Measurements from ENCODE around the gene OR10H2. TPM values are rescaled to one million over a fixed set of nuclear protein-coding genes. Genes with fewer than 3 reads are reported as not detected.

The OR10H2 gene
- total RNA-seq, 1 donor from 2014 or later, result not detected

DNA sequence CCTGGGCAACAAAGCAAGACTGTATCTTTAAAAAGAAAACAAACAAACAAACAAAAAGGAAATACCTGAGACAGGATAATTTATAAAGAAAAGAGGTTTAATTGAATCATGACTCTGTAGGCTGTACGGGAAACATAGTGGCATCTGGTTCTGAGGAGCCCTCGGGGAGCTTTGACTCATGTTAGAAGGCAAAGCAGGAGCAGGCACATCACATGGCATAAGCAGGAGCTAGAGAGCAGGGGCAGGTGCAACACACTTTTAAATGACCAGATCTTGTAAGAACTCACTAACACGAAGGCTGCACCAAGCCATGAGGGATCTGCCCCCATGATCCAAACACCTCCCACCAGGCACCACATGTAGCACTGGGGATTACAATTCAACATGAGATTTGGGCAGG lies 13.2 kb upstream of the OR10H2 start:
- H3K4me2 ChIP-seq (ENCODE audit: low read length), result no peak overlapping the region
- H3K9me3 ChIP-seq (ENCODE audit: insufficient read depth, low read depth, low read length), result peaks cover 3% of the 10 kb centered on the region
- no peak overlapping the region for H3K4me3 ChIP-seq (ENCODE audit: insufficient read depth, low read depth, low read length)
- FAIRE-seq (no peak), DNase-seq (ENCODE audit: low read depth) (no peak)
- Mint-ChIP-seq H3K36me3 (ENCODE audit: low read depth, unreplicated experiment) (no peaks in the 10 kb centered on the region), H3K27ac (ENCODE audit: unreplicated experiment) (no peak overlapping the region), H3K9me3 (ENCODE audit: unreplicated experiment) (peaks cover 8% of the 10 kb centered on the region), H3K4me1 (ENCODE audit: low read depth, unreplicated experiment) (no peaks in the 10 kb centered on the region), H3K27me3 (ENCODE audit: low read depth, unreplicated experiment) (no peaks in the 10 kb centered on the region), H3K4me3 (ENCODE audit: unreplicated experiment) (no peak overlapping the region)
- H3K27me3 ChIP-seq (ENCODE audit: insufficient read depth, low read length), result no peaks in the 10 kb centered on the region
- H4K20me1 ChIP-seq (ENCODE audit: insufficient read depth, low read length), result no peaks in the 10 kb centered on the region
- H3K27ac ChIP-seq (ENCODE audit: low read depth, low read length), result no peak overlapping the region
- no peak overlapping the region for H3K9ac ChIP-seq (ENCODE audit: low read length)
- TF ChIP-seq EZH2 (IDR thresholded peaks at IDR 0.05; ENCODE audit: insufficient read depth, low read length), result no peak
- TF ChIP-seq, protein P1, sequence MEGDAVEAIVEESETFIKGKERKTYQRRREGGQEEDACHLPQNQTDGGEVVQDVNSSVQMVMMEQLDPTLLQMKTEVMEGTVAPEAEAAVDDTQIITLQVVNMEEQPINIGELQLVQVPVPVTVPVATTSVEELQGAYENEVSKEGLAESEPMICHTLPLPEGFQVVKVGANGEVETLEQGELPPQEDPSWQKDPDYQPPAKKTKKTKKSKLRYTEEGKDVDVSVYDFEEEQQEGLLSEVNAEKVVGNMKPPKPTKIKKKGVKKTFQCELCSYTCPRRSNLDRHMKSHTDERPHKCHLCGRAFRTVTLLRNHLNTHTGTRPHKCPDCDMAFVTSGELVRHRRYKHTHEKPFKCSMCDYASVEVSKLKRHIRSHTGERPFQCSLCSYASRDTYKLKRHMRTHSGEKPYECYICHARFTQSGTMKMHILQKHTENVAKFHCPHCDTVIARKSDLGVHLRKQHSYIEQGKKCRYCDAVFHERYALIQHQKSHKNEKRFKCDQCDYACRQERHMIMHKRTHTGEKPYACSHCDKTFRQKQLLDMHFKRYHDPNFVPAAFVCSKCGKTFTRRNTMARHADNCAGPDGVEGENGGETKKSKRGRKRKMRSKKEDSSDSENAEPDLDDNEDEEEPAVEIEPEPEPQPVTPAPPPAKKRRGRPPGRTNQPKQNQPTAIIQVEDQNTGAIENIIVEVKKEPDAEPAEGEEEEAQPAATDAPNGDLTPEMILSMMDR (IDR thresholded peaks at IDR 0.05; ENCODE audit: insufficient read depth, low read depth, low read length), result no peak
- no peak overlapping the region for H2AFZ ChIP-seq (ENCODE audit: low read depth, low read length)
- H3K4me1 ChIP-seq (ENCODE audit: insufficient read depth, low read length), result no peaks in the 10 kb centered on the region
- no peaks in the 10 kb centered on the region for H3K36me3 ChIP-seq (ENCODE audit: insufficient read depth, low read length)
- no peaks in the 10 kb centered on the region for H3K79me2 ChIP-seq (ENCODE audit: insufficient read depth, low read length)

- H3K9me3 ChIP-seq (ENCODE audit: insufficient read depth, low read depth, low read length), result peaks cover 3% of the 10 kb centered on the region
- peaks cover 5% of the 10 kb centered on the region for H3K9me3 Mint-ChIP-seq (ENCODE audit: unreplicated experiment)
- H3K4me3 Mint-ChIP-seq (ENCODE audit: unreplicated experiment), result no peak overlapping the region
These were observed 12.2 kb upstream of the OR10H2 start for GRCh38 chr19:15715642-15716041.

GRCh38 chr19:15717809-15718208 lies 10.0 kb upstream of the OR10H2 start:
- H3K27me3 ChIP-seq (ENCODE audit: insufficient read depth, low read length), result no peaks in the 10 kb centered on the region
- no peak overlapping the region for H3K9ac ChIP-seq (ENCODE audit: low read length)
- Mint-ChIP-seq H3K4me3 (ENCODE audit: unreplicated experiment) (no peak overlapping the region), H3K9me3 (ENCODE audit: unreplicated experiment) (peaks cover 5% of the 10 kb centered on the region), H3K36me3 (ENCODE audit: low read depth, unreplicated experiment) (no peaks in the 10 kb centered on the region), H3K4me1 (ENCODE audit: low read depth, unreplicated experiment) (no peaks in the 10 kb centered on the region), H3K27ac (ENCODE audit: unreplicated experiment) (no peak overlapping the region), H3K27me3 (ENCODE audit: low read depth, unreplicated experiment) (no peaks in the 10 kb centered on the region)
- no peak overlapping the region for H3K4me2 ChIP-seq (ENCODE audit: low read length)
- DNase-seq (ENCODE audit: low read depth) (no peak), FAIRE-seq (no peak)
- H3K36me3 ChIP-seq (ENCODE audit: insufficient read depth, low read length), result no peaks in the 10 kb centered on the region
- H3K4me3 ChIP-seq (ENCODE audit: insufficient read depth, low read depth, low read length), result no peak overlapping the region
- H3K9me3 ChIP-seq (ENCODE audit: insufficient read depth, low read depth, low read length), result peaks cover 3% of the 10 kb centered on the region
- H3K27ac ChIP-seq (ENCODE audit: low read depth, low read length), result no peak overlapping the region
- H4K20me1 ChIP-seq (ENCODE audit: insufficient read depth, low read length), result no peaks in the 10 kb centered on the region
- H3K79me2 ChIP-seq (ENCODE audit: insufficient read depth, low read length), result no peaks in the 10 kb centered on the region
- TF ChIP-seq, protein P1 (IDR thresholded peaks at IDR 0.05; ENCODE audit: insufficient read depth, low read depth, low read length), result no peak
- TF ChIP-seq EZH2 (IDR thresholded peaks at IDR 0.05; ENCODE audit: insufficient read depth, low read length), result no peak
- H3K4me1 ChIP-seq (ENCODE audit: insufficient read depth, low read length), result no peaks in the 10 kb centered on the region
- no peak overlapping the region for H2AFZ ChIP-seq (ENCODE audit: low read depth, low read length)

More at GRCh38 chr19:15715642-15716041, 12.2 kb upstream of the OR10H2 start:
- H3K27me3 Mint-ChIP-seq (ENCODE audit: low read depth, unreplicated experiment), result no peaks in the 10 kb centered on the region
- Histone ChIP-seq H4K20me1 (ENCODE audit: insufficient read depth, low read length) (no peaks in the 10 kb centered on the region), H3K9ac (ENCODE audit: low read length) (no peak overlapping the region), H3K36me3 (ENCODE audit: insufficient read depth, low read length) (no peaks in the 10 kb centered on the region), H3K4me1 (ENCODE audit: insufficient read depth, low read length) (no peaks in the 10 kb centered on the region), H3K27ac (ENCODE audit: low read depth, low read length) (no peak overlapping the region), H3K79me2 (ENCODE audit: insufficient read depth, low read length) (no peaks in the 10 kb centered on the region), H3K4me3 (ENCODE audit: insufficient read depth, low read depth, low read length) (no peak overlapping the region), H2AFZ (ENCODE audit: low read depth, low read length) (no peak overlapping the region), H3K27me3 (ENCODE audit: insufficient read depth, low read length) (no peaks in the 10 kb centered on the region), H3K4me2 (ENCODE audit: low read length) (no peak overlapping the region)
- H3K36me3 Mint-ChIP-seq (ENCODE audit: low read depth, unreplicated experiment), result no peaks in the 10 kb centered on the region
- no peak for FAIRE-seq
- no peaks in the 10 kb centered on the region for H3K4me1 Mint-ChIP-seq (ENCODE audit: low read depth, unreplicated experiment)
- no peak for TF ChIP-seq EZH2 (IDR thresholded peaks at IDR 0.05; ENCODE audit: insufficient read depth, low read length)
- TF ChIP-seq, protein P1 (IDR thresholded peaks at IDR 0.05; ENCODE audit: insufficient read depth, low read depth, low read length), result no peak
- H3K27ac Mint-ChIP-seq (ENCODE audit: unreplicated experiment), result no peak overlapping the region
- no peak for DNase-seq (ENCODE audit: low read depth)

Measured in astrocyte (in vitro differentiated cells and primary cell).